CD4-positive, alpha-beta T cell treated with Interferon alpha-2 for 1 hour (primary cell): Measurements from ENCODE around the gene SLC36A1.
"Not testable (repeated sequence)": the region's sequence is repeated elsewhere in the genome, so short reads cannot be mapped to it uniquely, and the experiment has no call there.

Source experiments
- DNase-seq, 2 donors: peaks; one replicate each; pipeline ENCODE4 v3.0.0-alpha.2; 2020 to 2022

SLC36A1 gene

DNA sequence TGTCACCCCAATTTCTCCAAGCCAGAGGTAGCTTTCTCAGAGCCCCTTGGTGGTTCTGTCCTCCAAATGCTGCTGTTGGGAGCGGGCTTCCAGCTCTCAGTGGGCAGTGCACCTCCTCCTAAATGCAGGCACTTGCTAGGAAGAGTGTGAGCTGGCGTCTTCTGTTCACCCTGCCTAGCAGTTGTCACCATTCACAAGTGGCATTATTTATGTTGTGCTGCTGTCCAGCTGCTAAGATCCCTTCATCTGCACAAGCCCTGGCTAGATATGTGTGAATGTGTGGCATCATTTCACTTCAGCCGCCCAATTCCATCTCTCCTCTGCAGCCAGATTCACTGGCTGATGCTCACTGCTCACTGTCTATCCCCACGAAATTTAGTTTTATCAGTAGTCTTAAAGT lies 43.7 kb downstream of the SLC36A1 start:
- no peak for DNase-seq

DNA sequence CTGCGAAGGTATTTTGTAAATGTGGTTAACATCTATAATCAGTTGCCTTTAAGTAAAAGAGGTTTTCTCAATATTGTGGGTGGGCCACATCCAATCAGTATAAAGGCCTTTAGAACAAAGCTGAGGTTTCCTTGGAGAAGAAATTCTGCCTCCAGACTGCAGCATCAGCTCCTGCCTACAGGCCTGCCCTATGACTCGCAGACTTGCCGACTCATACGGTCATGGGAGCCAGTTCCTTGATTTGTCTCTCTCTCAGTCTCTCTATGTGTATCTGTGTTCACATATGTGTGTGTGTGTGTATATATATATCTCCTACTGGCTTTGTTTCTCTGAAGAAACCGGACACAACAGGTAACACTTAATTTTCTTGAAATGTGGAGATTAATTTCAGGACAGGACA lies 45.3 kb downstream of the SLC36A1 start:
- no peak for DNase-seq

DNA sequence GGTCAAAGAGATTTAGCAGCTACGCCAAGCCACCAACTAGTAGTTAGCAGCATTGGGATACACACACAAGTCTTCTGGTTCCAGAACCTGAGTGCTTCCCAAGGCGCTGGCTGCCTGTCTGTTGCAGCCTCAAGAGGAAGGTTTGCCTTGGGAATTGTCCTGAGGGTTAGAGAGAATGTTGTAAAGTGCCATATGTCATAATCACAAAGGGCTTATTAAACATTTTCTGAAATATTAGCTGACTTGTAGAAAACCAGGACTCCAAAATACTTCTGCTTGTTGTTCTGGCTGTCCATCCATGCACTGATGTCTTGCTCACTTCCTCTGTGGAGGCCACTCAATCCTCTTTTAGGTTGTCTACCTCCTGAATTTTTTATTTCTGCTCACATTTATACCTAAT lies 46.3 kb downstream of the SLC36A1 start:
- no peak for DNase-seq

DNA sequence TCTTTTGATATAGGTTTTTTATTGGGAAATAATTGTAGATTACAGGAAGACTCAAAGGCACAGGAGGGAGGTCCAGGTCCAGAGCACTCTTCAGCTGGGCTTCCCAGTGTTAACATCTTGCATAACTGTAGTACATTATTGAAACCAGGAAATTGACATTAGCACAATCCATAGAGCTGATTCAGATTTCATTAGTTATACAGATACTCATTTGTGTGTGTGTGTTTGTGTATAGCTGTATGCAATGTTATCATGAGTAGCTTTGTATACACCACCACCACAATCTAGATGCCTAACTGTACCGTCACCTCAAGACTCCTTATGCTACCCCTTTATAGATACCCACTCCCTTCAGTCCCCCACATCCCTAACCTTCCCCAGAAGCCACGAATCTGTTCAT lies 47.9 kb downstream of the SLC36A1 start:
- no peak for DNase-seq

DNA sequence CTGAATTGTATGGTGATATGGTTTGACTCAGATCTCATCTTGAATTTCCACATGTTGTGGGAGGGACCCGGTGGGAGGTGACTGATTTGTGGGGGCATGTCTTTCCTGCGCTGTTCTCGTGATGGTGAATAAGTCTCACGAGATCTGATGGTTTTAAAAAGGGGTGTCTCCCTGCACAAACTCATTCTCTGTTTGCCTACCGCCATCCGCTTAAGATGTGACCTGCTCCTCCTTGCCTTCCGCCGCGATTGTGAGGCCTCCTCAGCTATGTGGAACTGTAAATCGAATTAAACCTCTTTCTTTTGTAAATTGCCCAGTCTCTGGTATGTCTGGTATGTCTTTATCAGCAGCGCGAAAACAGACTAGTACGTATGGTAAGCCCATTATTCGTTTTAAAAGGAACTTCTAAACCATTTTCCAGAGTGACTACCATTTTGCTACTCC lies 48.7 kb downstream of the SLC36A1 start:
- DNase-seq, result no peak

DNA sequence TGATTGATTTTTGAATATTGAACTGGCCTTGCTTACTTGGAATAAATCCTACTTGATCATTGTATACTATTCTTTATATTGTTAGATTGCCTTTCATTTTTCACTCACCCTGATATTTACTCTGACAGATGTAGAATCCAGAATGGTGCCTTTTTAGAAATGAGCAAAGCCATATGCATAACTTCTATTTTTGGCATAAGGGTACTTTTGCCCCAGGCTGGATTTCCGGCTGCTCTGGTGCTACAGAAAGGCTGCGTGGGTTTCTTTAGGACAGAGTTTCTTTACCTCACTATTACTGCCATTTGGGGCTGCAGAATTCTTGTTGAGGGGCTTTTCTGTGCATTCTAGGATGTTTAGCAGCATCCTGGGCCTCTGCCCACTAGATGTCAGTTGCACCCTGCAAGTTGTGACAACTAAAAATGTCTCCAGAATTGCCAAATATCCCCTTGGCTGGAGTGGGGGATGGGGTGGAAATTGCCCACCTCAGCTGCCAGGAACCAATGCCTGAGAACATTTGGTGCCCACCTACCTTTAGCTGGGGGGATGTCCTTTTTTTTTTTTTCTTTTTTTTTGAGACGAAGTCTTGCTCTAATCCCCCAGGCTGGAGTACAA lies 50.1 kb downstream of the SLC36A1 start:
- no peak for DNase-seq

DNA sequence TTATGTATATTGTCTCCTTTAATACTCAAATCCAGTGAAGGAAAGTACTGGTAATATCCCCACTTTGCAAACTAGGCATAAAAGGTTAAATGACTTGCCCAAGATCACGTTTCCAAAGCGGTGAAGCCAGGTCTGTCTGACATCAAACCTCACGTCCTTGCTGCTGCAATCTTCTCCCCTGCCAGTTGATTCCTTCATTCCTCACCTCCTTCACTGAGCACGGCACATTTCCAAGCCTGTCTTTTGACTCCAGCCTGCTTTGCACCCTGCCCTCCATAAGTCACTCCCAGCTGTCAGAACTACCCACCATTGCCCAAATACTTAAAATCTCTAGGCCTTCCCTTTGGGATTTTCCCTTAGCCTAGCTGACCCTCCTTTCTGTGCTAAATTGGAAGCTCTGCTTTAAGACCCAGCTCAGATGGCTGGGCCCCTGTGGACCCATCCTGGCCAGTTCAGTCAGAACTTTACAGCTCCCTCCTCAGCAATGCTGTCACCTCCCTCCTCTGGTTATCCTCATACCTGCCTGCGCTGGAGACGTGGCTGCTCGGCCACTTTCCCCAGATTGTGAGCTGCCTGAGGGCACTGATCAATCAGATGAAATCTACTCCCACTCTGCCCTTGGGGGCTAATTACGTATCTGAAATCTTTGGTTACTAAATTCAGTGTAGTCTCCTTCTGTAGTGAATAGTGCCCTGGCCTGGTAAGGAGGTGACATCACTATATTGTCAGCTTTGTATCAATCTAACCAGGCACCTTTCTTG lies 51.2 kb downstream of the SLC36A1 start:
- DNase-seq, result no peak

DNA sequence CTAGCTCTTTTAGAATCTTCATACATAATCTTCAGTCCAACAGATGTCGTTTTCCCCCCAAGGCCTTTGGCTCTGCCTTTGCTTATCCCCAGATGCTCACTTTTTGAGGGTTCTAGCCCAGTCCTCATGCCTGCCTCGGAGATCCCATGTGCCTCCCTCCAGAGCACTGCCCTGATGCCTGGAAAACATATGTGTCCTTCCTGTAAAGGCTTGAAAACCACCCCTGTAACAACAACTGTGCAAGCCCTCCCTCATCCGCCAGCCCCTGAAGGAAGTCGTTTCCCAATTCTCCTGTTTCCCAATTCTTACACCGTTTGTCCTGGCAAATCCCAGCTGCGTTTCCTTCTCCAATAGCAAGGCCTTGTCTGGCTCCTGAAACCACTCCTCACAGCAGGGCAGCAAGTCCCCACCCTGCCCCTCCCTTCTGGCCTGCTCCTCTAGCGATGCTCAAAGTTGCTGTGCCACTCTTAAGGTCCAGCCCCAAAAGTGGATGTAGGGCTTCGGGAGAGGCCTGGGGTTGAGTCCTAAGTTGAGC lies 52.2 kb downstream of the SLC36A1 start:
- no peak for DNase-seq

DNA sequence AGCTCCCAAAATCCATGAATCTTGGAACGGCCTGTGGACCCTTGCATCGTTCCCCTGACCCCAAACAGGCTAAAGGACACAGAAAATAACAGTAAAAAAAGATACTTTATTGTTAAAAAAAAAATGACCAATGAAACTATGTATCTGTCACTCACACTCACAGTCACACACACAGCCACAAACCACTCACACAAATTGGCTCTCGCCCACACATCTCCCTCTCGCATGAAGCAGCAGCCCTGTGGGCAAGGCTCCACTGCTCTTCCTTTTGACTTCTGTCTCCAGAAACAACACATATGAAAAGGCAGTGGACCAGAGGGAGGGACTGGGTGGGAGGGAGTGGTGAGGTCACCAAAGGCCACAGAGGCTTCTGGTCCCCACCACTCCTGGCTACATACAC lies 56.6 kb downstream of the SLC36A1 start:
- no peak for DNase-seq

DNA sequence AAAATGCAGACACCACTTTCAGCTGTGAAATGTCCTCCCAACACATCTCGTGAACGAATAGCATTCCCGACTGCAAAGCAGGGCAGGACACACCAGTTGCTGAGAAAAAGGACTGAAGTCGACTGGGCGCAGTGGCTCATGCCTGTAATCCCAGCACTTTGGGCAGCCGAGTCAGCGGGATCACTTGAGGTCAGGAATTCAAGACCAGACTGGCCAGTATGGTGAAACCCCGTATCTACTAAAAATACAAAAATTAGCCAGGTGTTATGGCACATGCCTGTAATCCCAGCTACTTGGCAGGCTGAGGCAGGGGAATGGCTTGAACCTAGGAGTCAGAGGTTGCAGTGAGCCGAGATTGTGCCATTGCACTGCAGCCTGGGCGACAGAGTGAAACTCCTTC lies 60.9 kb downstream of the SLC36A1 start:
- DNase-seq, result not testable (repeated sequence)

DNA sequence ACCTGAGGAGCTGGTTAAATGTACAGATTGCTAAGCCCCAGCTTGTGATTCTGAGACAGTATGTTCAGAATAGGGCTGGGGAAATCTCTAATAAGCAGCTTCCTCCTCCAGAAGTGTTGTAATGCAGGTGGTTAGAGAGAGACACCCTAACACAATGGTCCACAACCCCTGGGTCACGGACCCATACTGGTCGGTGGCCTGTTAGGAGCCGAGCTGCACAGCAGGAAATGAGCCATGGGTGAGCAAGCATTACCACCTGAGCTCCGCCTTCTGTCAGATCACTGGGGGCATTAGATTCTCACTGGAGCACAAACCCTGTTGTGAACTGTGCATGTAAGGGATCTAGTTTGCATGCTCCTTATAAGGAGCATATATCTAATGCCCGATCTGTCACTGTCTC lies 61.8 kb downstream of the SLC36A1 start:
- DNase-seq, result no peak

DNA sequence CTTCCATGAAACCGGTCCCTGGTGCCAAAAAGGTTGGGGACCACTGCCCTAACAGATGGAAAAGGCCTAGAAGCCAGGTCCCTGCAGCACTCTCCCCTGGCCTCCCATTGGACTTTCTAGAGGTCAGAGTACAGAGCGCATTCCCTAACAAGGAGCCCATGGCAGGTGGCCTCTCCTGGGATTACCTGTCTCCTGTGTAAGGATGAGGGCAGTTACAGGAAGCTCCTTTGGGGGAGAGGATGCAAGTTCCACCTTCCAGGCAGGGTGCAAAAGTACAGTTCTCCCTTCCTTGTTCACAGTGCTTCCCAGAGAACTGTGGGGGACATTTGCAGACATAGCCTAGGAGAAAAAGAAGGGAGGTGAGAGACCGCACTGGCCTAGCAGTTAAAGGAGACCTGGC lies 62.4 kb downstream of the SLC36A1 start:
- DNase-seq, result no peak

DNA sequence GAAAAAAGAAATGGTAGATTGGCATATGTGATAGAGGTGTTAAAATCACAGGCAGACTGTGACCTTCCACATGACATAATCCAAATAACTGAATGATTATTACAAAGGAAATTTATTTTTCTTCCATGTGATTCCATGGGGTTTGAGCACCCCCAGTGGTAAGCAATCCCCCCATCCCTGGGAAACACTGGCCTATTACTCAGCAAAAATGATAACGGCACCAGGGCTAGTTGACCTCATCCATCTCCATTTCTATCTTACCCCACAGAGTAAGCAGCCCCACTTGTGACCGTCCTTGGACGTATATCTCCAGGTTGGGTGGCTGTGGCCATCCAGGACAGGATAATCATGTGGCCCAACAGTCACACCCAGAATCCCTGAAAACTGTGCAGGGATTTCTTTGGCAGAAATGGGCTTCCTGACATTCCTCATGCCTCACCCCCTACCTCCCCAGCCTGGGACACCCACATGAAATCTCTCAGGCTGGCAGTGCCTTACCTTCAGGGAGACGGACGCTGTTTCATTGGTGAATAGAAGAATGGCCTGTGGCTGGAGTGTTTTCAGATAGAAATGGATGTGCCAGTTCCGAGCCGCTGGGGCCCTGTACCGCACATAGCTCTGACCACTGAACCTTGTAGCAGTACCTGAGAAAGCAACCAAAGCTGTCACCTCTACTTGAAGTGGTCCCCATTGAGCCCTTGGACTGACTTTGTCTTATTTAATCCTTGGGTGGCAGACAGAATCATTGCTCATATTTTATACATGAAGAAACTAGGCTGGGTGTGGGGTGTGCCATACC lies 69.9 kb downstream of the SLC36A1 start:
- DNase-seq, result no peak

DNA sequence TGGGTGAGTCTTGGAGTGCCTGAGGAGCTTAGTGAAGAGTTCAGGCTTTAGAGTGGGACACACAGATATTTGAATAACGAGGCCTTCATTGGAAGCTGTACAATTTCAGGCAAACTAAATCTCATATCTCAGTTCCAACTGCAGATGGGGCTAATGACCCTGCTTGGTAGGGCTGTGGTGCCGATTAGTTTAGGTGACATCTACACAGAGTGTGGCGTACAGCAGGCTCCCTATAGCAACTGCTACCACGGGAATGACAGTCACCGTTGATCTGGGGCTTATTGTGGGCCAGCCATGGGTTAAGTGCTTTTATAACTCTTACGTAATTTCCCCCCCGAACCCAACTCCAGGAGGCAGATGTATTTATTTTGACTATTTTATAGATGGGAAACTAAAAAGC lies 72.9 kb downstream of the SLC36A1 start:
- DNase-seq, result no peak

DNA sequence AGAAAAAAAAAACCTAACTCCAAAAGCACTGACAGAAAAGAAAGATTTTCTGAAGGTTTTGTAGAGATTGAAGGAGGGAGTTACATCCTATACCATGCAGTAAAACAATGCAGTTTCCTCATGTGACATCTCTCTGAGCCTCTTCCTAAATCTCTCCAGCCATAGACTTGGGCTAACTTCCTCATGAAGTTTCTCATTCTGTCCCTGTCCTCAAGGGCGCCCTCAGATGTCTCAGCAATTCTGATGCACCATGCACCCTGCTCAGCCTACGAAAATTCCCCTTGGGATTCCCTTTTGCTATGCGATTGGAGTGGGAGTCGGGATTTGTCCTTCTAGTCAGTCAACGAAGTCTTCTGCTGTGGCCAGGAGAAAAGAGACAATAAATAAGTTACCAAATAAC lies 74.8 kb downstream of the SLC36A1 start:
- no peak for DNase-seq

DNA sequence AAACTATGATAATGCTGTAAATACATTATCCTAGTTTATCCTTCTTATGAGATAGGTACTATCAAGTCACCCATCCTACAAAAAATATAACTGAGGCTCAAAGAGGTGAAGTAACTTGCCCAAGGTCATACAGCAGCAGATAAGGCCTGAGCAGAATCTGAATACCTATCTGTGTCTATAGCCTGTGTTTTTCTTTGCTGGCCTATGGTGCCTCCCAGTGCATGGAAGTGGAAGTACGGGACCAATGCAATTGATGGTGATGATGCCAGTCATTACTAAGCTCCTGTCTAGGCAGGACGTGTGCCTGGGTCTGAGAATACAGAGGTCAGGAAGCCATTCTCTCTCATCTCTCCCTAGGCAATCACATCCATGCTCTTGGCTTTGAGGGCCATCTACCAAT lies 75.9 kb downstream of the SLC36A1 start:
- DNase-seq, result peak; percentile 19 to 48

DNA sequence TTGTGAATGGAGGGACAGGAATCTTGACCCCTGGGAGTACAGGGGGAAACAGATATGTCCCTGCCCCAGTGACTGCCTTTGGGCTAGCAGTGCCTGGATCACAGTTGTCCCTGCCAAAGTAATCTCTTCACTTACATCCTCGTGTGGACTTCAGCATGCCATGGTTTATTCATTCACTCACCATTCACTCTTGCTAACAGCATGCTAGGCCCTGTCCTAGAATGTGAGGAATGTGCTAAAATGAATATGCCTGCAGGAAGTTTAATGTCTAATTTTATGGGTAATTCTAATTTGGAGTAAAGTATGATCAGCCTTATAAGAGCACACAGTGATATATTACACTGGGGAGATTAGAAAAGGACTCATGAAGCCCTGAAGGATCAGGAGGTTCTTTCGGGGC lies 80.8 kb downstream of the SLC36A1 start:
- no peak for DNase-seq

DNA sequence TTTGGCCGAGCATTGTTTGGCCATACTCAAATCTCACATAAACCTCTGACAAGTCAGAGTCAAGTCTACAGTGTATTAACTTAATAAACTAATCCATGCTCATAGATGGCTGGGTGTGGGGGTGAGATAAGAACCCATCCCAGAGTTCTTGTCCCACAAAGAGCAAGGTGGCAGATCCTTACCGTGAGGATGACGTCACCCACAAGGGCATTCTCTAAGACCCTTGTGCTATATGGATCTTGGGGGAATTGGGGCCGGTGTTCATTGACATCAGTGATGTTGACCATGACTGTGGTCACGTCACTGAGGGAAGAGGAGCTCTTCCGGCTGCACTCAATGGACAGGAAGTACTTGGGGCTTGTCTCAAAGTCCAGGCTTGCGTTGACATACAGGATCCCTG lies 81.6 kb downstream of the SLC36A1 start:
- DNase-seq, result no peak

DNA sequence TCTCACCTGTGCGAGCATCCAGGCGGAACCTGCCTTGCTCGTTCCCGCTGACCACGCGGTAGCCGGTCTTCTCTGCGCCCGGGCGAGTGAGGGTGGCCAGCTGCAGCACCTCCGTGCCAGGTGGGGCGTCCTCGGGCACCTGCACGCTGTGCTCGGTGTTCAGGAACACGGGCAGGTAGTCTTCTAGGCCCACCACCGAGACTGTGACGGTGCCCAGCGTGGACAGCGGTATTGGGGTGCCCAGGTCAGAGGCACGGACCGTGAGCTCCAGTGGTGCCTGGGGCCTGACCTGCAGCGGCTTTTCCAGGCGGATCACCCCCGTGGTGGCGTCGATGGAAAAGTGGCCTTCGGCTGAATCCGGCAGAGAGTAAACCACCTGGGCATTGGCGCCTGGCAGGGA lies 84.2 kb downstream of the SLC36A1 start:
- no peak for DNase-seq

DNA sequence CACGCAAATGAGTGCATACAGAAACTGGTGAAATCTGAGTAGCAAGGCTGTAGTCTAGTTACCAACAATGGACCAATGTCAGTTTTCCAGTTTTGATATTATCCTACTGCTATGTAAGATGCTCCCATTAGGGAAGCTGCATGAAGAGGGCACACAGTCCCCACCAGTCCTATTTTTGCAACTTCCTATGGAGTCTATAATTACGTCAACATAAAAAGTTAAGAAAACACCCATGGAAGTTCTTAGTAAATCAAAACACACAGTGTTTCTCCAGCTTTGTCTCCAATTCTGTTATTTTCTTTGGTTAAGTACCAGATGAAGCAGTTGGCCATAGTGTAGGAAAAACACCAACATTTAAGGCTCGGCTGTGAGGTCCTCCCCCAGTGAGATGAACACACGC lies 85.0 kb downstream of the SLC36A1 start:
- DNase-seq, result no peak

DNA sequence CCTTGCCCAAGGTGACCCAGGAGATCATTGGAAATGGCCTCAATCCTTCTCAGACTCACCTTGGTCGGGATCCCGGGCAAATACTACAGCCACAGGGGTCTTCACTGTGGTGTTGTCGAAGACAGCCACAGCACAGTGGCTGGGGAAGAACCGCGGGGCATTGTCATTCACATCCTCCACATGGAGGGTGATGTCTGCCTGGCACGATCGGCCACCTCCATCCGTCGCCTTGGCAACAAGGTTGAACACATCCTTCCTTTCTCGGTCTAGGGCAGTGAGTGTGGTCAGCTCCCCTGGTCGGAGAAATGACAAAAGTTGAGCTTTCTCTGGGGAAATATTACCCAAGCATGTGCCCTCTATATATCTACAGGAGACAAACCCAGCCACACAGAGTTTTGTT lies 86.9 kb downstream of the SLC36A1 start:
- no peak for DNase-seq

DNA sequence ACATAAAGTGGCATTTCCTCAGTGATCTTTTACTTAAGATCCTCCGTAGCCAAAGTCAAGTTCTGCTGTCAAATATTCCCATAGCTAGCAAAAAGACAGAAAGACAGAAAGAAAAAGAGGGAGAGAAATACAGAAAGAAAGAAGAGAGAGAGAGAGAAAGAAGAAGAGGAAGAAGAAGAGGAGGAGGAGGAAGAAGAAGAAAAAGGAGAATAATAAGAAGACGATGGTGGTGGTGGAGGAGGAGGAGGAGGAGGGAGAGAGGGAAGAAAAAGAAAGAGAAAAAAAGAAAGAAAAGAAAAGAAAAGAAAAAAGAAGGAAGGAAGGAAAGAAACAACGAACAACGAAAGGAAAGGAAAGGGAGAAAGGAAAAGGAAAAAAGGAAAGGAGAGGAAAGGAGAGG lies 89.6 kb downstream of the SLC36A1 start:
- no peak for DNase-seq

DNA sequence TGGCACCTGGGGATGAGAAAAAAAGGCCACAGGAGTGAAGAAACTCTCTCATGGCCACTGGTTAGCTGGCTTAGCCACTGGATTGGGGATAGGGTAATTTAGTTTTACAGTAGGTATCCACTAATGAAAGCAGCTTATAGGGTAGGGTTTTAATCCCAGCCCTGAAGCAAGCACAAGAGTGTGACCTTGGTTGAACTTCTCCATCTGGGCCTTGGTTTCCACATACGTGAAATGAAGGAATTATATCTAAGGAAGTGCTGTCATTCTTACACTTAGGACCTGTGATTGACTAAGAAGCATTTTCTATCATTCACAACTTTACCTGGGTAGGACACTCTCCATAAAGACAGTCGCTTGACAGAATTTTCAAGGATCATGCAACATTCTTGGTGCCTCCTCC lies 94.2 kb downstream of the SLC36A1 start:
- no peak for DNase-seq
